HG03060 (cell line): Measurements from ENCODE around the gene MBNL2.
"Not testable (repeated sequence)": the region's sequence is repeated elsewhere in the genome, so short reads cannot be mapped to it uniquely, and the experiment has no call there.

ENCODE experiments used
- ATAC-seq: cut with Tn5 transposase; IDR thresholded peaks from one replicate; pipeline ENCODE4 v1.9.1; 2021; ENCODE audit warnings: low read depth, moderate number of reproducible peaks; ENCODE audit not compliant: unreplicated experiment

Gene MBNL2

DNA sequence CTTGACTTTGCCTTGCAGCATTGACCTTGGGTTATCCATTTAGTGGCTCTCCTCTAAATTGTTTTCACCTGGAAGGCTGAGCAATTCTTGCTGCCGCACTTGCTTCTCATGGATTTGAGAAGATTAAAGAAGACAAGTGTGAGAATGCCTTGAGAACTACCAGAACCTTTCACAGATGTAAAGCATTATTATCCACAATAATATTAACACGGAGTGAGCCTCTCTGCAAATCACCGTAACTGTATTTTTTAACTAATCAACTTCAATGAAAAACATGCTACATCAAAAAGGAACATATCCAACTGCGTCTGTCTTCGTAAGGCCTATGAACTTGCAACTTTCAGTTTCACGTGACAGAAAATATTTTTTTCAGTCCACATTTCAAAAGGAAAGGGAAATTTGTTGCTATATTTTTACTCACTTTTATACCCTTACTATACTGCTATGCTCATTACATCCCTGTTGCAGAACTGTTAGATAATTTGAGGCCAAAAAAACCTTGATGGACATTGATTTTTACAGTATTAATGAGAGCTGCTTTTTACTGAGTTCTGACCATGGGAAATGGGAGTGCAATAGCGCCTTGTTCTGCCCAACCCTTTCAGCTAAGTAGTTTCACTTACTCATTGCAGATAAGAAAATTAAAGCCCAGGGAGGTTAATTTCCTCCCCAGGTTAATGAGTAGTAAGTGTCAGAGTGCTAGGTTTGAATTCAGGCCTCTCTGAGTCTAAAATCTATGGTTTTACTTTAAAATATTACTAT is 118.0 kb downstream of the MBNL2 start:
- ATAC-seq = no peak

DNA sequence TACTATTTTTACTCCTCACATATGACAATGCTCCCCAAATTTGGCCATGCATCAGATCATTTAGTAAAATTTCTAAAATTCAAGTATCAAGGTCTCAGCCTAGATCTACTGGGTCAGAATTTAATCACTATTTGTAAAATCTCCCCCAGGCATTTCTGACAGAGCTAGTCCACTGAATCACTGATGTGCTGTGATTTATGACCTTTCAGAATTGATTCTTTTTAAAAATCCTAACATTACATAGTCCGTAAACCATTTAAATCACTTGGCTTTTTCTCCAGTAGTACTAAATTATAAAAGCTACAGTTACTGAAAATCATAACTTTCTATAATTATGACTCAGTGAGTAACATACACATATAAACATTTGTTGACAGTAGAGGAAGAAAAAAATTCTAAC is 119.0 kb downstream of the MBNL2 start:
- no peak for ATAC-seq

DNA sequence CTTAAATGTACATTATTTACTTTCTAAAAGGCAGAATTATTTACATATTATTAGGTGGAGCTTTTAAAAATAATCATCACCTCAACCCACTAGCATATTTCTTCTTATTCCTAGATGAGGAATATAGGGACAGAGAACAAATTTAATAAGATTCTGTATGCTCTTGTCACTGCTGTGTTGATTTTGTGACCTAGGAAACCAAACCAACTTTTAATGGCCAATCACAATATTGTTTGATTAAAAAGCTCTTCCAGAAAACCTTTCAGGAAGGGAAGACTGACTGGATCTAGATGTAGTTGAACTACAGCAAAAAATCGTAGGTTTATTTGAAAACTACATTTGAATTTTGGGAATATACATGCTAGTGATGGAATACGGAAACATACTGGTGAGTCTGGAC is 120.0 kb downstream of the MBNL2 start:
- no peak for ATAC-seq

DNA sequence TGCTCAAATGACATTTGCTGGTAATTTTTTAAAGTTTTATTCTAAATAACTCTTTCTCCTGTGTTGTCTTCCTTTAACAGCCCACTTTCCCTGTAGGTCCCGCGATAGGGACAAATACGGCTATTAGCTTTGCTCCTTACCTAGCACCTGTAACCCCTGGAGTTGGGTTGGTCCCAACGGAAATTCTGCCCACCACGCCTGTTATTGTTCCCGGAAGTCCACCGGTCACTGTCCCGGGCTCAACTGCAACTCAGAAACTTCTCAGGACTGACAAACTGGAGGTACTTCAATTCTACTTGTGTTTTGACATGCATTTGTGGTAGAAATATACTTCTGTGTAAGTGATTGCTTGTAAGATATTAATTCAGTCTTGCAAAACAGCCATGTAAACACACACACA is 120.8 kb downstream of the MBNL2 start:
- no peak for ATAC-seq

DNA sequence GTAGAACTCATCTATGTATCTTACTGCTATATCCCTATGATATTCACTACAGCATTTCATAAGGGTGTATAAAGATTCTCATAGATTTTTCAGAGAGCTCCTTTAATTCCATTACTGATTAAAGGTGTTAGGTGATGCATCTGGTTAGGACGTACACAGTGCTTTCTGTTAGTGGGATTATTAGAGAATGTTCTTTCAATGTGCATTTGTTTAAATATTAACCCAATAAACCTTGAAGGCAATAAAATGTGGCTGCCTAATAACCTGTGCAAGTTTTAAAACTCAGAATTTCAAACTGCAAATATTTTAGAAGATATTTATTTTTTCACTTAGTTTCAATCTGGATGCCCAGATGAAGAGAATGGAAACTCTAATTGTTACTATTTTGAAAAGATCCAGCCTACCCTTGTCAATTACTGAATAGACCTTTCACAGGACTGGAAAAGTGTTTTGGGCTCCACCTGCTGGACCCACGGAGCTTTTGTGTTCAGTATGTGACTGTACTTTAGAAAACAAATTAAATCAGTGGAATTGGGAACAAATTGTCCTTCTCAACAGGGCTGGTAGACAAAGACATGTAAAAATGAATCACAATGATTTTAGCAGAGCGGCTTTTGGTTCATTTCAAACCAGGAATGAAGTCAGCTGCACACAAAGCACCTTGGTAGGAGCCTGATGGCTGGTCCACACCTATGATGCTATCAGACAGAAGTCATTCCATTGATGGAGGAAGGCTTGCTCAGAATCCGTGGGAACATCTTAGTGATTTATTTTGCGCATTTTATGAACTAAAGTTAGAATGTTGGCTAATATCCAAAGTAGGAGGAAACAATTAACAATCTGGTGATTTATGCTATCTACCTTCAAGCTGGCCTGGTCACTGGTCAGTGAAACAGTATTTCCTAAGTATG is 122.4 kb downstream of the MBNL2 start:
- peak; percentile 68 for ATAC-seq

GRCh38 chr13:97346097-97346496 is 124.0 kb downstream of the MBNL2 start:
- ATAC-seq = no peak

- no peak for ATAC-seq
These were observed 124.6 kb downstream of the MBNL2 start for GRCh38 chr13:97346561-97347254.

GRCh38 chr13:97347255-97347932 is 125.3 kb downstream of the MBNL2 start:
- no peak for ATAC-seq

DNA sequence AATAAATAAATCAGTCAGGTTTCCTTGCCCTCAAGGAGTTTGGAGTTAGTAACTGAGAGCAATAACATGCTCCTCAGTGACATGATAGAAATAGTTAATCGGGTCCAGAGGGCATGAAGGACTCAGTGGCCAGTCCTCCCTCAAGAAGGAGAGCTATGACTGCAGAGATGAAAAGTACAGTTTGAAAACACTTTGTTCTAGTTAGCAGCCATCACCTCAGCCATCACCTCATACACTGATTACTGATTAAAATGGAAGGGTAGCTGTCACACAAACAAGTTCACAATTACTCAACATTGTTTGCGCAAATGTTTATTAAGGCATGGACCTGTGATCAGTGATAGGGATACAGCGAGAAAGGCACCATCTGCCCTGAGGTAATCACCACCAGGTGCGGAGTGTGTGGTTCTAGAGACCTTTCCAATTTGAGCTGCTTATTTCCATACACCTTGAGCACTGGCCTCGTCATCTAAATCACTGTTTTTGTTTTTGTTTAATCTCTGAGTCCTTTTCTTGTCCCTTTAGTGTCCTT is 126.5 kb downstream of the MBNL2 start:
- no peak for ATAC-seq

DNA sequence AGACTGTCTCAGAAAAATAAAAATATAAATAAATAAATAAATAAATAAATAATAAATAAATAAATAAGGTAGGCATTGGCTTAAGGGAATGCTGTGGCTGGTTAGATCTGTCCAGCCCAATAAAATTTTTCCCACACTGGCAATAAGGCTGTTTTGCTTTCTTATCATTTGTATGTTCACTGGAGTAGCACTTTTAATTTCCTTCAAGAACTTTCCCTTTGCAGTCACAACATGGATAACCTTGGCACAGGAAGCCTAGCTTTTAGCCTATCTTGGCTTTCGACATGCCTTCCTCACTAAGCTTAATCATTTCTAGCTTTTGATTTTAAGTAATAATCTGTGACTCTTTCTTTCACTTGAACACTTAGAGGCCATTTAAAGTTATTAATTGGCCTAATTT is 129.9 kb downstream of the MBNL2 start:
- ATAC-seq = not testable (repeated sequence)

- ATAC-seq = no peak
These were observed 130.7 kb downstream of the MBNL2 start for GRCh38 chr13:97352815-97353214.

- no peak for ATAC-seq
These were observed 132.0 kb downstream of the MBNL2 start for GRCh38 chr13:97353927-97354675.

DNA sequence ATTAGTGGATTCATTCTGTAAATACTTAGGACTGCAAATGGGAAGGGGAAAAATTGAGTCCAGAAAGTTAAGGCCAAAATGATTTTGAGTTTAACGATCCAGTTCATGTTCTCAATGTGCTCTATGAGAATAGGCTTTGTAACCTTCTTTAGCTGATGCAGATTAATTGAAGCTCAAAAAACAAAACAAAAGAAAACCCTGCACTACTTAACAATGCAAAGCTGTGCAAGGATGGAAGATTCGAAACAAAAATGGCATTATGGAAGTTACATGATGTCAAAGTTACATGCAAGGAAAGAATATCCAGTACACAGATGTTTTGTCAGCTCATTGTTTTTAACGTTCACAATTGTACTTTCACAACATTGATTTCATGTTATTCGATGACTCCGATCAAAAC is 132.7 kb downstream of the MBNL2 start:
- ATAC-seq = no peak

DNA sequence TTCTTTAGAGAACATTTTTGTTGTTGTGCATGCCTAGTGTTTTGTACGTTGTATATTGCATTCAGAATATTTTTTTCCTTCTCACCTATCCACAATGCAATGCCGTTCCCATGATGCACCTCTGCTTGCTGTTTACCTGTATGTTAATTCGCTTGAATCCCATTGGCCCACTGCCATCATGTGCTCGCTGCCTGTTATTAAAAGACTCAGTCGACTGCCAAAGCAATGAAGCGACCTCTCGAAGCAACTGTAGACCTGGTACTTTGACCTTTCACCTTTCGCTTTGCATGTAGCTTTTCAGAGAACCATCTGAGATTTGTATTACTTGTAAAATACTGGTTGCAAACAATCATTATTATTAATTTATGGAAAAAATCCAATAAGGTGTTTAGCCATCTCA is 134.5 kb downstream of the MBNL2 start:
- no peak for ATAC-seq

- ATAC-seq = peak; percentile 91
These were observed 137.3 kb downstream of the MBNL2 start for GRCh38 chr13:97359181-97360057.

DNA sequence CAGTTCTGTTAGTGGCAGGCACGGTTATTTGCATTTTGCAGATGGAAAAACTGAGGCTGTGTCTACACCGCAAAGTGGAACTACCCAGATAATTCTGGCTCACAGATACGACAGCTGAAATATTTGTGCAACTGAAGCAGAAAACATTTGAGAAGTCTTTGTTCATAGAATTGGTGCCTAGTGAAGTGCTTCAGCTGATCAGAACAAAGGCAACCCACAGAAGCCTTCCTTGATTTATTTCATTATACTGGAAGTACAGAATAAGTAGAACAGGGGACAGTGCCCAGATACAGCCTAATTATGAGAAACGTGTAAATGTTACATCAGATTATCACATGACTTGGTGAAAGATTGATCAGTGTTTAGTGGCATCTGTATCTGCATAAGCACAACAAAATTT is 138.5 kb downstream of the MBNL2 start:
- no peak for ATAC-seq

DNA sequence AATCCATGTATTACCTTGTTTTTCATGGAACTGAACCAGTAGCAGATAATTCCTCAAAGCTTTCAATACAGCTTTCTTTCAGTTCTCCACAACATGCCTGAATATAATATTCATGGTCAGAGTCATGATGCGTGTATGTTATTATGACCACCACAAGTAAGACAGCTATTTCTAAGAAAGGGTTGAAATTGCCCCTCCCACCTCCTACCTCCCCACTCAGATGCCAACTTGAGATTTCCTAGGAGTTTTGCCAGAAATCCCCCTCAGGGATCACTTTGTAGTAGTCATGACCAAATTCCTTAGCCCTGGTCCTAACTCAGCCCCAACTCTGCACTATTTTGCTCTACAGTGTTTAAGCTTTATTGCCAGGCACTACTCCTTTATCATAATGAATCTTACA is 141.9 kb downstream of the MBNL2 start:
- no peak for ATAC-seq

DNA sequence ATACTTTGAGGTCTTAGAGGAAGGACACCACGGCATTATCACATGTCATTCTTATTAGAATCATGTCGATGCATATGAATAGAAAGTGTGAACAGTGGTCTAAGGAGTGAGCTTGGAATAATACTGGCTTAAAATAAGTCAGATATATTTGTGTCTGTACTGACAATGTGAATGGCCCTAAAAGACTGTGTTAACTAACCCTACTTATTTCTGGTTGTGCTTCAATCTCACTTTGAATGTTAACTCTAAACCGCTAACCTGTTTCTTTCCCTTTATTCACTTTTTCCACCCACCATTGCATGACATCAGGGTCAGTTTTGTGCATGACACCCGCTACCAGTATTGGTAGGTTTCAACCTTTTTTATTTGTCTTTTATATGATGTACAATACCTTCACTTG is 142.7 kb downstream of the MBNL2 start:
- no peak for ATAC-seq
